T-cell (primary cell): Measurements from ENCODE around the gene ARSB. TPM values are rescaled to one million over a fixed set of nuclear protein-coding genes. Genes with fewer than 3 reads are reported as not detected.

Source experiments
- ATAC-seq, 4 experiments: fragments of 200-7000 bp in 3 of 4; fragments of 150-1000 bp in 1 of 4; cut with Tn5 transposase; replicated peaks in 1 of 4; 1 replicate in 3 of 4; 2 replicates in 1 of 4; pipeline ENCODE4 v1.10.0; 2021; ENCODE audit warnings: moderate library complexity in 3 of 4, mild to moderate bottlenecking in 2 of 4, moderate number of reproducible peaks in 1 of 4
- CTCF ChIA-PET, 2 donors: fragments of 300-600 bp; sonication (Branson Sonifier 250); formaldehyde crosslinking; loops; one replicate each; lab custom pipeline; 2022; ENCODE audit warnings: antibody characterized with exemption in 2 of 2; lab: Charles Lee
- POLR2A ChIA-PET, 2 donors: fragments of 300-600 bp; sonication (Branson Sonifier 250); formaldehyde crosslinking; loops; one replicate each; lab custom pipeline; 2022; ENCODE audit warnings: antibody characterized with exemption in 2 of 2; lab: Charles Lee
- DNase-seq, 35 experiments: peaks; one replicate each; pipeline versions ENCODE4 v3.0.0 to v3.0.0-alpha.2; 2013 to 2023
- H3K27ac ChIP-seq: one replicate; pipeline ENCODE4 v1.5.1; 2013; ENCODE audit warnings: low read length
- H3K27me3 ChIP-seq, 2 experiments: replicated peaks in 1 of 2; 1 replicate in 1 of 2; 2 replicates in 1 of 2; pipeline versions ENCODE4 v1.6.1 to v1.7.0; 2013; ENCODE audit warnings: low read length in 1 of 2, mixed read lengths in 1 of 2; ENCODE audit not compliant: control insufficient read depth in 2 of 2, insufficient read depth in 2 of 2; ENCODE audit errors: extremely low read depth in 1 of 2
- H3K36me3 ChIP-seq, 2 donors: 1 replicate in 1 of 2; 2 replicates in 1 of 2; pipeline versions ENCODE4 v1.6.1 to v1.7.0; 2013; ENCODE audit warnings: low read length in 1 of 2; ENCODE audit not compliant: control insufficient read depth in 2 of 2, insufficient read depth in 1 of 2; ENCODE audit errors: extremely low read depth in 1 of 2
- H3K4me1 ChIP-seq, 2 experiments: 1 replicate in 1 of 2; 2 replicates in 1 of 2; pipeline versions ENCODE4 v1.6.1 to v1.7.0; 2013; ENCODE audit warnings: low read length in 2 of 2, mixed read lengths in 1 of 2; ENCODE audit not compliant: insufficient read depth in 2 of 2, control insufficient read depth in 1 of 2; ENCODE audit errors: extremely low read depth in 1 of 2
- H3K4me3 ChIP-seq, 2 donors: 1 replicate in 1 of 2; 2 replicates in 1 of 2; pipeline versions ENCODE4 v1.5.1 to v1.7.0; 2013; ENCODE audit warnings: mild to moderate bottlenecking in 2 of 2, low read length in 1 of 2, moderate library complexity in 1 of 2; ENCODE audit not compliant: control insufficient read depth in 1 of 2; ENCODE audit errors: extremely low read depth in 1 of 2
- H3K9me3 ChIP-seq: 2 replicates; pipeline ENCODE4 v1.7.0; 2013
- H3K27ac Mint-ChIP-seq, 2 donors: one replicate each; pipeline ENCODE4 v1.8.0; 2020 to 2021; ENCODE audit warnings: mild to moderate bottlenecking in 2 of 2, mixed read lengths in 2 of 2
- H3K27me3 Mint-ChIP-seq, 2 donors: one replicate each; pipeline ENCODE4 v1.8.0; 2021 to 2022; ENCODE audit warnings: mixed read lengths in 2 of 2
- H3K36me3 Mint-ChIP-seq: one replicate; pipeline ENCODE4 v1.8.0; 2021; ENCODE audit warnings: mixed read lengths
- H3K4me1 Mint-ChIP-seq, 3 donors: one replicate each; pipeline ENCODE4 v1.8.0; 2020 to 2022; ENCODE audit warnings: mixed read lengths in 3 of 3, mild to moderate bottlenecking in 1 of 3
- H3K4me3 Mint-ChIP-seq, 3 donors: one replicate each; pipeline ENCODE4 v1.8.0; 2020 to 2022; ENCODE audit warnings: mild to moderate bottlenecking in 3 of 3, mixed read lengths in 3 of 3, moderate library complexity in 3 of 3
- H3K9me3 Mint-ChIP-seq, 3 donors: one replicate each; pipeline ENCODE4 v1.8.0; 2020 to 2022; ENCODE audit warnings: mixed read lengths in 3 of 3
- WGBS: methylation state at CpG from one replicate; pipeline ENCODE4 v1.1.5; 2013; ENCODE audit warnings: missing lambda C conversion rate; ENCODE audit not compliant: insufficient coverage; 5-methylcytosine and 5-hydroxymethylcytosine counted together
- total RNA-seq, 35 experiments: library from RNA in 6 of 35; stranded (reverse) in 6 of 35; fragments of 120-200 nt in 1 of 35; gene quantifications; one replicate each; pipeline versions ENCODE4 v1.2.1 to v1.2.4 and lab custom pipeline; 2013 to 2026

Gene ARSB
- total RNA-seq, 5 donors from 2014 or later (not counting 1 experiment from before 2014, with no cell fraction given): 5.6 to 7.1 (median 6.9) TPM

DNA sequence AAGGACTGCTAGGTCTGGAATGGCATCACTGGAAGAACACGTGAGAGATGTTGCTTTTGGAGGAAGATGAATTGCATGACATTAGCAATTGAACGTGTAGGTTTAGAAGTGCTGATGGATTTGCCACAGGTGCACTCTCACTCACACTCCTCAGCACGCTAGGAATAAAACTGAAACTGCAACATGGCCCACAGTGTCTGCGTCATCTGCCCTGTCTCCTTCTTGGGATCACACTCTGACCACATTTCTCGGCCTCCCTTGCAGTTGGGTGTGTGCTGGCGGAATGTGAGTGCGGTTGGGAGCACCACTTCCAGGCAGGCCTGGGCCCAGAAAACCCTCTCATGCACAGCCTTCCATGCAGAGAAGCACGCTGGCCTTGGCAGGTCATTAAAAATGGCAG lies 183.7 kb downstream of the ARSB start:
- Mint-ChIP-seq H3K36me3 (peaks cover 49% of the 10 kb centered on the region), H3K27ac (no peak overlapping the region), H3K27me3 (no peaks in the 10 kb centered on the region), H3K4me3 (no peak overlapping the region), H3K4me1 (peaks cover 0 to 4% (median 0%) of the 10 kb centered on the region in 3 donors), H3K9me3 (peaks cover 6 to 15% (median 10%) of the 10 kb centered on the region in 3 donors)
- Histone ChIP-seq H3K4me1 (no peaks in the 10 kb centered on the region), H3K9me3 (no peaks in the 10 kb centered on the region), H3K36me3 (no peaks in the 10 kb centered on the region), H3K27me3 (no peaks in the 10 kb centered on the region), H3K4me3 (no peak overlapping the region), H3K27ac (no peak overlapping the region)
- ChIA-PET POLR2A (no interaction called here), CTCF (no interaction called here)
- peak in 1 of 35 experiments; percentile 2 for DNase-seq
- ATAC-seq: no peak
- 81% methylated on average over 4 of the region's 8 CpGs for WGBS

DNA sequence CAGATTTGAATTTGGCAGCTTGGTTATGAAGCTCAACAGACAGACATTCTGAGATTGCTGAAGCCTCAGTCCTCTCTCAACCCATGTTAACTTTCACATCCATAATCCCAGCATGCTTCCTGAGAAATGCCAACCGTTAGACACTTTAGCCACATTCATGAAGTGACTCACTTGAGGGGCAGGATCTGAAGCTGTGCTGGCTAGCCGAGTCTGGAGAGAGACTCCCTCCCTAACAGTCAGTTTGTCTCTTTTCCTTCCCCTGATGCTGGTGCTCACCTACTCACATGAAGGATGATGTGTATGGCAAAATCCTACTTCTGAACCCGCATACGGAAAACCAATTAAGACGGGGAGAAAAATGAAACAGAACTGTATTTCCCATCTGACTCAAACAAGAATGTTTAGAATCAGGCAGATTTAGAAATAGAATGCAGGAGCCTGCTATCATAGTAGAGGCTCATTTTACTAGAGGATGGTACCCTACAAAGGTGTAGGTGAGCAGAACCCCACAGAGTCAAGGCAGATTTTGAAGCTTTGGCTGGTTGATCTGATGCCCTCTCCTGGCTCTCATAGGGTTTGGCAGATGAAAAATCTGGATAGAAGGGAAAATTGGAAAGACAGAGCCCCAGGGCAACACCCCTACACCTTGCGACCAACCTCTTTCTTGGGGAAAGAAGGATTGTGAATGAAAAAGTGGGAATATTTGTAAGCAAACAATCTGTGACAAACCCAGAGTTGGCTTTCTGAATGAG lies 185.7 kb downstream of the ARSB start:
- H3K4me1 Mint-ChIP-seq: peaks cover 0 to 6% (median 0%) of the 10 kb centered on the region in 3 donors
- Histone ChIP-seq H3K9me3 (no peaks in the 10 kb centered on the region), H3K36me3 (no peaks in the 10 kb centered on the region), H3K4me3 (no peak overlapping the region), H3K27me3 (no peaks in the 10 kb centered on the region), H3K27ac (no peak overlapping the region), H3K4me1 (no peaks in the 10 kb centered on the region)
- 100% methylated on average over 2 of the region's 6 CpGs for WGBS
- H3K9me3 Mint-ChIP-seq: peaks cover 6 to 15% (median 10%) of the 10 kb centered on the region in 3 donors
- no peaks in the 10 kb centered on the region for H3K27me3 Mint-ChIP-seq
- no peak overlapping the region for H3K27ac Mint-ChIP-seq
- ChIA-PET CTCF (no interaction called here), POLR2A (no interaction called here)
- ATAC-seq (no peak), DNase-seq (no peak)
- peaks cover 48% of the 10 kb centered on the region for H3K36me3 Mint-ChIP-seq
- no peak overlapping the region for H3K4me3 Mint-ChIP-seq

DNA sequence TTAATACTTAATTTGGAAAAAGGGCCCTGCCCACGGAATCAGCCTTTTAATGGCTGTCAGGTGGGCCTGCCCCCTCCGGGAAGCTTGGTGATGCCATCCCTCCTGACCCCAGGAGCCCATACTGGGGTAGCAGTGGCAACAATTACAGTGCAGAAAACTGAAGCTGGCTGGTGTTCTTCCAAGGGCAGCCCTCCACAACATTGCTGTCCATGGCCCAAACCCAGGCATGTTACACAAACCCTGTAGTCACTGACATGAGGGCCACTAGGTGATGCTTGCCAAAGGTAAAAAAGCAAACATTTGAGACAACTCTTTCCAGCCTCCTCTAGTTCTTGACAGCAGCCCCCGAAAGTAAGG lies 186.5 kb downstream of the ARSB start:
- ChIA-PET CTCF (no interaction called here), POLR2A (no interaction called here)
- Mint-ChIP-seq H3K27ac (no peak overlapping the region), H3K36me3 (peaks cover 41% of the 10 kb centered on the region), H3K4me1 (peaks cover 0 to 6% (median 0%) of the 10 kb centered on the region in 3 donors), H3K27me3 (no peaks in the 10 kb centered on the region), H3K9me3 (peaks cover 6 to 15% (median 10%) of the 10 kb centered on the region in 3 donors), H3K4me3 (no peak overlapping the region)
- Histone ChIP-seq H3K4me1 (no peaks in the 10 kb centered on the region), H3K9me3 (no peaks in the 10 kb centered on the region), H3K36me3 (no peaks in the 10 kb centered on the region), H3K27me3 (no peaks in the 10 kb centered on the region), H3K27ac (no peak overlapping the region), H3K4me3 (no peak overlapping the region)
- WGBS: 71% methylated on average over 2 of the region's 3 CpGs
- DNase-seq: no peak
- no peak for ATAC-seq

DNA sequence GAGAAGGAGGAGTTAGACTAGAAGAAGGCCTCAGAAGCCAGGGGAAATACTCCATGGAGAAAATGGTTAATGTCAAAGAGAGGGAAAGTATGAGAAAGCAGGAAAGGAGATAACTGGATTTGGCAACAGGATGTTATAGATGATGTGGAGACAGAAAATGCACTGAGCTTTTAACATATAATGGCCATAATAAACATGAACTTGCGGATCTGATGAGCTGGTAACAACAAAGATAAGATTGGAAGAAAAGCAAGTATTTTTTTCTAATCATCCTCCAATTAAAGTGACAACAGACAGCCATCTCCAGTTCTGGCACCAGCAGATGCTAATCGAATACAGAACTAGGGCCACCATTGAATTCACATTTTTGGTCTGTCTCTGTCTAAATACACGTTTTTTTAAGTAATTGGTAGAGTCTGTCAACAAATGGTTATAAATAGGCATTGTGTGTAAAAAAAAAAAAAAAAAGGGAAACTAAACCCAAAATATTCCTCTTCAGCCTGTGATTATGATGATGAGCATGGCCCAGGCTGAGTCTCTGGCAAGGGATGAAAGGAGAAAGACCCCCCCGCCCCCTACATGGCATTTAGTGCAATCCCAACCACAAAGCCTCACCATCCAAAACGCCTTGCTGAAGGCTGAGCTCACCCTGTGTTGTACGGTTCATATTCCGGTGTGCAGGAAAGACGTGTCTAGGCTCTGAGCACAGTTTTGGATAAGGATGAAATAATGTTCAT lies 187.0 kb downstream of the ARSB start:
- Histone ChIP-seq H3K27ac (no peak overlapping the region), H3K27me3 (no peaks in the 10 kb centered on the region), H3K36me3 (no peaks in the 10 kb centered on the region), H3K4me3 (no peak overlapping the region), H3K4me1 (no peaks in the 10 kb centered on the region), H3K9me3 (no peaks in the 10 kb centered on the region)
- ChIA-PET POLR2A (interaction anchor here in 1 of 2 donors (0.7 kb wide), 1 partner anchor 16 kb away, joined by 6 read pairs; no protein-coding TSS in a partner anchor), CTCF (no interaction called here)
- Mint-ChIP-seq H3K4me3 (no peak overlapping the region), H3K36me3 (peaks cover 45% of the 10 kb centered on the region), H3K27me3 (no peaks in the 10 kb centered on the region), H3K9me3 (peaks cover 6 to 15% (median 10%) of the 10 kb centered on the region in 3 donors), H3K4me1 (peaks cover 0 to 6% (median 0%) of the 10 kb centered on the region in 3 donors), H3K27ac (no peak overlapping the region)
- 94% methylated on average over 3 of the region's 8 CpGs for WGBS
- no peak for ATAC-seq
- DNase-seq: no peak

DNA sequence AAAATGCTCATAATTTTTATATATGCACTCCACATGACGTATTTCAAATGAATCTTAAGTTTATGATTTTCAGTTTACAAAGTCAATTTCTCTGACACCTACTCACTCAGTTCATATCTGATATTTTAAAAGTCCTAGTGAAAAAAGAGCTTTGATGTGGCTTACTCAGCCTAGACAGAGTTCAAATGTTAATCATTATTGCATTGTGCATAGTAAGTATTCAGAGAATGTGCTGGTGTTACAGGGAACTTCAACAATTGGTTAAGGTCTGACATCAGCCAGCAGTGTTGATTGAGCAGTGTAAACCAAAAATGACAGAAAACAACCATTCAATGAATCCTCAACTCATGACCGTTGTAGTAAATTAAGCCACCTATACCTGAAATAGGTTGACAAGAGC lies 189.4 kb downstream of the ARSB start:
- H3K27ac ChIP-seq: no peak overlapping the region
- no peaks in the 10 kb centered on the region for H3K4me1 ChIP-seq
- H3K36me3 ChIP-seq: no peaks in the 10 kb centered on the region
- no peaks in the 10 kb centered on the region for H3K9me3 ChIP-seq
- DNase-seq: no peak
- no peak overlapping the region for H3K27ac Mint-ChIP-seq
- CTCF ChIA-PET: no interaction called here
- peaks cover 0 to 3% (median 0%) of the 10 kb centered on the region in 3 donors for H3K9me3 Mint-ChIP-seq
- no peak overlapping the region for H3K4me3 Mint-ChIP-seq
- no peaks in the 10 kb centered on the region for H3K27me3 ChIP-seq
- peaks cover 0 to 9% (median 0%) of the 10 kb centered on the region in 3 donors for H3K4me1 Mint-ChIP-seq
- no peak overlapping the region for H3K4me3 ChIP-seq
- no CpG with 5 or more reads among the region's 2 CpGs for WGBS
- ATAC-seq: no peak
- POLR2A ChIA-PET: interaction anchor here in 1 of 2 donors (0.6 kb wide), 1 partner anchor 210 kb away, joined by 4 read pairs; no protein-coding TSS in a partner anchor
- H3K27me3 Mint-ChIP-seq: no peaks in the 10 kb centered on the region
- peaks cover 23% of the 10 kb centered on the region for H3K36me3 Mint-ChIP-seq

DNA sequence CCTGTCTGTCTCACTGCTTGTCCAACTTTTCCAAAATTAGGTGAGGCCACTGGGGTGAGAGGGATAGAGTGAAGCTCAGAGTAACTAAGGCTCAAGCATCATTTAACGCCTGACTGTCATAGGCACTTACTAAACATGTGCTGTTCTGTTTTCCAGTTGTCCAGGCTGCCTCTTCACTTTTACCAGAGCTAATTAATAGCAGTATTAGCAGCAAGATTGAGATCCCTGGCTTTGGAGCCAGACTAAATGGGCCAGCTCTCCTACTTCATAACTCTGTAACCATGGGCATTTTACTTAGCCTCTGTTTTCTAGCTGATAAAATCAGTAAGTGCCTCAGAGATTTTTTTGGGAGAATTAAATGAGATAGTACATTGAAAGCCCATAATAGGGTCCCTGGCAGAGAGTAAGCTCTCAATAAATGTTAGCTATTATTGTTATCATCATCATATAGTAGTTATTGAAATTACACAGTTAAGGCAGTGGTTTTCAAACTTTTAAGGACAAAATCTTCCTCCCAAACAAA lies 190.4 kb downstream of the ARSB start:
- peaks cover 24% of the 10 kb centered on the region for H3K36me3 Mint-ChIP-seq
- no peak overlapping the region for H3K27ac ChIP-seq
- POLR2A ChIA-PET: no interaction called here
- no peaks in the 10 kb centered on the region for H3K27me3 Mint-ChIP-seq
- no peaks in the 10 kb centered on the region for H3K9me3 ChIP-seq
- no peak overlapping the region for H3K4me3 Mint-ChIP-seq
- CTCF ChIA-PET: no interaction called here
- H3K36me3 ChIP-seq: no peaks in the 10 kb centered on the region
- DNase-seq (no peak), ATAC-seq (no peak)
- H3K4me1 Mint-ChIP-seq: peaks cover 0 to 9% (median 0%) of the 10 kb centered on the region in 3 donors
- H3K27ac Mint-ChIP-seq: no peak overlapping the region
- no peaks in the 10 kb centered on the region for H3K4me1 ChIP-seq
- no CpG with 5 or more reads among the region's 1 CpG for WGBS
- no peaks in the 10 kb centered on the region for H3K27me3 ChIP-seq
- H3K9me3 Mint-ChIP-seq: no peaks in the 10 kb centered on the region
- H3K4me3 ChIP-seq: no peak overlapping the region
